HepG2 (cell line): ENCODE measurements around the gene HNRNPH2. TPM values are rescaled to one million over a fixed set of nuclear protein-coding genes. Genes with fewer than 3 reads are reported as not detected.

Source experiments
- HNRNPH1 ChIP-seq: fragments of 200-400 bp; formaldehyde crosslinking; optimal IDR thresholded peaks from 2 replicates; pipeline ENCODE3; 2017; ENCODE audit warnings: mild to moderate bottlenecking, low read depth, low read length
- HNRNPL ChIP-seq: fragments of 200-400 bp; formaldehyde crosslinking; IDR thresholded peaks from 2 replicates; pipeline ENCODE4 v1.6.1; 2017; ENCODE audit warnings: mild to moderate bottlenecking, low read depth, low read length
- TBP ChIP-seq: sonication (generic); formaldehyde crosslinking; IDR thresholded peaks from 2 replicates; pipeline ENCODE4 v1.5.0; 2020; ENCODE audit warnings: missing genetic modification reagents
- ZNF17 ChIP-seq: sonication (generic); formaldehyde crosslinking; IDR thresholded peaks from 2 replicates; pipeline ENCODE4 v1.5.0; 2020; ENCODE audit warnings: mild to moderate bottlenecking, missing genetic modification reagents
- ZNF234 ChIP-seq: sonication (generic); formaldehyde crosslinking; conservative IDR thresholded peaks from 2 replicates; pipeline ENCODE4 v1.5.1; 2020; ENCODE audit warnings: mild to moderate bottlenecking, missing genetic modification reagents
- ZNF317 ChIP-seq: sonication (generic); formaldehyde crosslinking; IDR thresholded peaks from 2 replicates; pipeline ENCODE4 v1.5.0; 2020; ENCODE audit warnings: mild to moderate bottlenecking, missing genetic modification reagents
- polyA plus RNA-seq, 8 experiments: library from polyadenylated mRNA; depleted of rRNA in 3 of 8; stranded (reverse) in 7 of 8; unstranded in 1 of 8; fragments of >200 nt; fragmentation: Illumina TruSeq in 4 of 8; extraction: Trizol in 4 of 8; gene quantifications; 2 replicates each; pipeline versions ENCODE4 v1.2.1 to v1.2.3, GENCODE V29; 2011 to 2016; ENCODE audit warnings: low read depth in 4 of 8, missing spikeins in 1 of 8, mixed read lengths in 1 of 8; ENCODE audit not compliant: insufficient read depth in 1 of 8
- total RNA-seq, 5 experiments: library from RNA; depleted of rRNA; stranded (reverse); fragments of >200 nt; fragmentation: Illumina TruSeq; extraction: Trizol; gene quantifications; 2 replicates each; pipeline ENCODE4 v1.2.3, GENCODE V29; 2016; ENCODE audit warnings: low read depth in 1 of 5
- TF ChIP-seq, protein P1 (sequence below): sonication (generic); formaldehyde crosslinking; IDR thresholded peaks from 2 replicates; pipeline ENCODE4 v1.9.0; 2021; ENCODE audit warnings: missing genetic modification reagents, borderline replicate concordance
- TF ChIP-seq, protein P2 (sequence below): fragments of 450-650 bp; IDR thresholded peaks from 2 replicates; pipeline ENCODE4 v1.6.1; 2017
- TF ChIP-seq, protein P3 (sequence below): sonication (generic); formaldehyde crosslinking; IDR thresholded peaks from 2 replicates; pipeline ENCODE4 v1.4.0; 2020; ENCODE audit warnings: low read depth, missing genetic modification reagents
- TF ChIP-seq, protein P4 (sequence below): sonication (generic); formaldehyde crosslinking; IDR thresholded peaks from 2 replicates; pipeline ENCODE4 v1.5.0; 2020; ENCODE audit warnings: mild to moderate bottlenecking, missing genetic modification reagents, borderline replicate concordance

Gene HNRNPH2
- total and polyA plus RNA-seq, 2 of the 13 experiments (the other 11 are each of a cell fraction or from before 2014, with no cell fraction given), result 23.8 to 56.9 TPM

DNA sequence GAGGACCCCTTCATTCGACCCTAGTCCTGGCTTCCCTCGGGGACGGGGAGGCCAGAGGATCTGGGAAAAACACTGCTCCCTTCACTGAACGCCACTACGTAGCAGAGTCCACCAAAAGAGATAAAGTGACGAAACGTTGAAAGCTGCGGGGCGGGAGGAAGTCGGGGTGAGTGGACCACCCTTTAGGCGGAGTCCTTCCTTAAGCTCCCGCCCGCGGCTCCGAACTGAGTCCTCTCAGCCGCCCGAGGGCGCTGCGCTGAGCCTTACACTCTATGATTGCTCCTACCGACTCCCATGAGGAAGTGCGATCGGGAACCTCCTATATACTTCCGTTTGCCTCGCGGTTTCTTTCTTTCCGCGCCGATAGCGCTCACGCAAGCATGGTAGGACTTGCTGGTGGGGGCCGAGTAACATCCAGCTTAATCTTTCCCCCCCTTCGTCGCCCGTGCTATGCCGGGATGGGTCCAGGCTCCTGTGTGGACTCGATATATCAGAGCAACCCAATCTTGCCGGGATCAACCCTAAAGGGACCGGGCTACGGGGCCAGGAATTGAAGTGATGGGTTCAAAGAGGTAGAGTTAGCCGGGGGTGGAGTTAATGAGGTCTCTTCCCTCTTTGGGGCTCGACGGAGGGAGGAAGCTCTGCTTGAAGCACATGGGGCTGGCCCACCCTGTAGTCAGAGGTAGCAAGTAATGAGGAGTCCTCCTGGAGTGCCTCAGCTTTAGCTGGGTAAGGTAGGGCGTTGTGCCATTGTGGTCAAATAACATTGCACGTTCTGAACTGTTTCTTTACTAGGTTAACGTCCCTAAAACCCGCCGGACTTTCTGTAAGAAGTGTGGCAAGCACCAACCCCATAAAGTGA lies 17.1 kb upstream of the HNRNPH2 start, which contains the start of gene RPL36A (continued):
- TF ChIP-seq, protein P1, sequence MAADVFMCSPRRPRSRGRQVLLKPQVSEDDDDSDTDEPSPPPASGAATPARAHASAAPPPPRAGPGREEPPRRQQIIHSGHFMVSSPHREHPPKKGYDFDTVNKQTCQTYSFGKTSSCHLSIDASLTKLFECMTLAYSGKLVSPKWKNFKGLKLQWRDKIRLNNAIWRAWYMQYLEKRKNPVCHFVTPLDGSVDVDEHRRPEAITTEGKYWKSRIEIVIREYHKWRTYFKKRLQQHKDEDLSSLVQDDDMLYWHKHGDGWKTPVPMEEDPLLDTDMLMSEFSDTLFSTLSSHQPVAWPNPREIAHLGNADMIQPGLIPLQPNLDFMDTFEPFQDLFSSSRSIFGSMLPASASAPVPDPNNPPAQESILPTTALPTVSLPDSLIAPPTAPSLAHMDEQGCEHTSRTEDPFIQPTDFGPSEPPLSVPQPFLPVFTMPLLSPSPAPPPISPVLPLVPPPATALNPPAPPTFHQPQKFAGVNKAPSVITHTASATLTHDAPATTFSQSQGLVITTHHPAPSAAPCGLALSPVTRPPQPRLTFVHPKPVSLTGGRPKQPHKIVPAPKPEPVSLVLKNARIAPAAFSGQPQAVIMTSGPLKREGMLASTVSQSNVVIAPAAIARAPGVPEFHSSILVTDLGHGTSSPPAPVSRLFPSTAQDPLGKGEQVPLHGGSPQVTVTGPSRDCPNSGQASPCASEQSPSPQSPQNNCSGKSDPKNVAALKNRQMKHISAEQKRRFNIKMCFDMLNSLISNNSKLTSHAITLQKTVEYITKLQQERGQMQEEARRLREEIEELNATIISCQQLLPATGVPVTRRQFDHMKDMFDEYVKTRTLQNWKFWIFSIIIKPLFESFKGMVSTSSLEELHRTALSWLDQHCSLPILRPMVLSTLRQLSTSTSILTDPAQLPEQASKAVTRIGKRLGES (CRISPR knock-in tag), result no peak
- 0 out of 2 replicates have a peak, but pooled peaks have one; percentile 40 for TF ChIP-seq ZNF317 (CRISPR knock-in tag)
- no peak for TF ChIP-seq TBP (CRISPR knock-in tag)
- no peak for TF ChIP-seq HNRNPH1
- TF ChIP-seq, protein P2, sequence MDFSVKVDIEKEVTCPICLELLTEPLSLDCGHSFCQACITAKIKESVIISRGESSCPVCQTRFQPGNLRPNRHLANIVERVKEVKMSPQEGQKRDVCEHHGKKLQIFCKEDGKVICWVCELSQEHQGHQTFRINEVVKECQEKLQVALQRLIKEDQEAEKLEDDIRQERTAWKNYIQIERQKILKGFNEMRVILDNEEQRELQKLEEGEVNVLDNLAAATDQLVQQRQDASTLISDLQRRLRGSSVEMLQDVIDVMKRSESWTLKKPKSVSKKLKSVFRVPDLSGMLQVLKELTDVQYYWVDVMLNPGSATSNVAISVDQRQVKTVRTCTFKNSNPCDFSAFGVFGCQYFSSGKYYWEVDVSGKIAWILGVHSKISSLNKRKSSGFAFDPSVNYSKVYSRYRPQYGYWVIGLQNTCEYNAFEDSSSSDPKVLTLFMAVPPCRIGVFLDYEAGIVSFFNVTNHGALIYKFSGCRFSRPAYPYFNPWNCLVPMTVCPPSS, result no peak
- TF ChIP-seq, protein P3, sequence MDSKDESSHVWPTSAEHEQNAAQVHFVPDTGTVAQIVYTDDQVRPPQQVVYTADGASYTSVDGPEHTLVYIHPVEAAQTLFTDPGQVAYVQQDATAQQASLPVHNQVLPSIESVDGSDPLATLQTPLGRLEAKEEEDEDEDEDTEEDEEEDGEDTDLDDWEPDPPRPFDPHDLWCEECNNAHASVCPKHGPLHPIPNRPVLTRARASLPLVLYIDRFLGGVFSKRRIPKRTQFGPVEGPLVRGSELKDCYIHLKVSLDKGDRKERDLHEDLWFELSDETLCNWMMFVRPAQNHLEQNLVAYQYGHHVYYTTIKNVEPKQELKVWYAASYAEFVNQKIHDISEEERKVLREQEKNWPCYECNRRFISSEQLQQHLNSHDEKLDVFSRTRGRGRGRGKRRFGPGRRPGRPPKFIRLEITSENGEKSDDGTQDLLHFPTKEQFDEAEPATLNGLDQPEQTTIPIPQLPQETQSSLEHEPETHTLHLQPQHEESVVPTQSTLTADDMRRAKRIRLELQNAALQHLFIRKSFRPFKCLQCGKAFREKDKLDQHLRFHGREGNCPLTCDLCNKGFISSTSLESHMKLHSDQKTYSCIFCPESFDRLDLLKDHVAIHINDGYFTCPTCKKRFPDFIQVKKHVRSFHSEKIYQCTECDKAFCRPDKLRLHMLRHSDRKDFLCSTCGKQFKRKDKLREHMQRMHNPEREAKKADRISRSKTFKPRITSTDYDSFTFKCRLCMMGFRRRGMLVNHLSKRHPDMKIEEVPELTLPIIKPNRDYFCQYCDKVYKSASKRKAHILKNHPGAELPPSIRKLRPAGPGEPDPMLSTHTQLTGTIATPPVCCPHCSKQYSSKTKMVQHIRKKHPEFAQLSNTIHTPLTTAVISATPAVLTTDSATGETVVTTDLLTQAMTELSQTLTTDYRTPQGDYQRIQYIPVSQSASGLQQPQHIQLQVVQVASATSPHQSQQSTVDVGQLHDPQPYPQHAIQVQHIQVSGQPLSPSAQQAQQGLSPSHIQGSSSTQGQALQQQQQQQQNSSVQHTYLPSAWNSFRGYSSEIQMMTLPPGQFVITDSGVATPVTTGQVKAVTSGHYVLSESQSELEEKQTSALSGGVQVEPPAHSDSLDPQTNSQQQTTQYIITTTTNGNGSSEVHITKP (CRISPR knock-in tag), result no peak
- no peak for TF ChIP-seq ZNF17 (CRISPR knock-in tag)
- no peak for TF ChIP-seq HNRNPL
- TF ChIP-seq, protein P4, sequence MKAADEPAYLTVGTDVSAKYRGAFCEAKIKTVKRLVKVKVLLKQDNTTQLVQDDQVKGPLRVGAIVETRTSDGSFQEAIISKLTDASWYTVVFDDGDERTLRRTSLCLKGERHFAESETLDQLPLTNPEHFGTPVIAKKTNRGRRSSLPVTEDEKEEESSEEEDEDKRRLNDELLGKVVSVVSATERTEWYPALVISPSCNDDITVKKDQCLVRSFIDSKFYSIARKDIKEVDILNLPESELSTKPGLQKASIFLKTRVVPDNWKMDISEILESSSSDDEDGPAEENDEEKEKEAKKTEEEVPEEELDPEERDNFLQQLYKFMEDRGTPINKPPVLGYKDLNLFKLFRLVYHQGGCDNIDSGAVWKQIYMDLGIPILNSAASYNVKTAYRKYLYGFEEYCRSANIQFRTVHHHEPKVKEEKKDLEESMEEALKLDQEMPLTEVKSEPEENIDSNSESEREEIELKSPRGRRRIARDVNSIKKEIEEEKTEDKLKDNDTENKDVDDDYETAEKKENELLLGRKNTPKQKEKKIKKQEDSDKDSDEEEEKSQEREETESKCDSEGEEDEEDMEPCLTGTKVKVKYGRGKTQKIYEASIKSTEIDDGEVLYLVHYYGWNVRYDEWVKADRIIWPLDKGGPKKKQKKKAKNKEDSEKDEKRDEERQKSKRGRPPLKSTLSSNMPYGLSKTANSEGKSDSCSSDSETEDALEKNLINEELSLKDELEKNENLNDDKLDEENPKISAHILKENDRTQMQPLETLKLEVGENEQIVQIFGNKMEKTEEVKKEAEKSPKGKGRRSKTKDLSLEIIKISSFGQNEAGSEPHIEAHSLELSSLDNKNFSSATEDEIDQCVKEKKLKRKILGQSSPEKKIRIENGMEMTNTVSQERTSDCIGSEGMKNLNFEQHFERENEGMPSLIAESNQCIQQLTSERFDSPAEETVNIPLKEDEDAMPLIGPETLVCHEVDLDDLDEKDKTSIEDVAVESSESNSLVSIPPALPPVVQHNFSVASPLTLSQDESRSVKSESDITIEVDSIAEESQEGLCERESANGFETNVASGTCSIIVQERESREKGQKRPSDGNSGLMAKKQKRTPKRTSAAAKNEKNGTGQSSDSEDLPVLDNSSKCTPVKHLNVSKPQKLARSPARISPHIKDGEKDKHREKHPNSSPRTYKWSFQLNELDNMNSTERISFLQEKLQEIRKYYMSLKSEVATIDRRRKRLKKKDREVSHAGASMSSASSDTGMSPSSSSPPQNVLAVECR (CRISPR knock-in tag), result peak; percentile 78
- TF ChIP-seq ZNF234 (CRISPR knock-in tag), result no peak
